GM21528 (cell line): ENCODE measurements around the gene RPTOR.
"Not testable (repeated sequence)": the region's sequence is repeated elsewhere in the genome, so short reads cannot be mapped to it uniquely, and the experiment has no call there.

ENCODE experiments used
- ATAC-seq: cut with Tn5 transposase; IDR thresholded peaks from one replicate; pipeline ENCODE4 v1.9.1; 2021; ENCODE audit warnings: mild to moderate bottlenecking, moderate library complexity; ENCODE audit not compliant: unreplicated experiment, low FRiP score

Gene RPTOR

DNA sequence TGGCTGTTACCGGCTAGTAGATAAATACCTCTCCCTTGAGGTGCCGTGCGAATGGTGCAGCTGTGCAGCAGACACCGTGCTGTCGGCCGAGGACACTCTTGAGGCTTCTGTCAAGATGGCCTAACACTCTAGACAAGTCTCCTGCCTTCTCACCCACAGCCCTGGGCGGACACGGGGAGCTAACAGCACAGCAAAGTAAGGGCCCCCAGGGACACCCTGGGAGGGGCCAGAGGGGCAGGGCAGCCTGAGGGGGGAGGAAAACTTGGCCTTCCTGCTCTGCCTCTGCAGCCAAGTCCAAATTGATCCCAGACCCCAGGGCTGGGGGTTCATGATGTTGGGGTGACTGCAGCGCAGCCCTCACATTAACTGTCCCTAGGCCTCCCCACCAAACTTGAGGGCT is 210.2 kb downstream of the RPTOR start:
- ATAC-seq = no peak

DNA sequence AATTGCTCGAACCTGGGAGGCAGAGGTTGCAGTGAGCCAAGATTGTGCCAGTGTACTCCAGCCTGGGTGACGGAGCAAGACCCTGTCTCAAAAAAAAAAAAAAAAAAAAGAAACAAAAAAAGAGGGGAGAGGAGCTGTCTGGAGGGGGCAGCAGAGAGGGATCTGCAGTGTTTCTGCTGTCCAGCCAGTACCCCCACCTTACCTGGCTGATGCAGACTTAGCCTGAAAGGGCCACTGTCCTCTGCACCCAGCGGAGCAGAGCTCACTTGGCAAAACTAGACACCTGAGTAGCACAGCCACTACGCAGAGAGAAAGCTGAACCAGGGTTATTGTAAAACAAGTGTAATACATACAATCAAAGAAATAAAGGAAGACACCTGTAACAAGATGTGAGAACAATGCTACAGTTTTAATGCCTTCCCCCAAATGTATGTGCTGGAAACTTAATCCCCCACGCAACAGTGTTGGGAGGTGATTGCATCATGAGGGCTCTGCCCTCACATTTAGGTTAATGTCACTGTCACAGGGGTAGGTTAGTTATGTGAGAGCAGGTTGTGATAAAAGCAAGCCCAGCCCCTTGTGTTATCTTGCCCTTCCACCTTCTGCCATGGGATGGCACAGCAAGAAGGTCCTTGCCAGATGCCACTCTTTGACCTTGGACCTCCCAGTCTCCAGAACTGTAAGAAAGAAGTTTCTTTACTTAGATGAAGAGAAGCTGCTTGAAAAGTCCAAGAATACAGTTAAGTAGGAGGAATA is 211.2 kb downstream of the RPTOR start:
- no peak for ATAC-seq

DNA sequence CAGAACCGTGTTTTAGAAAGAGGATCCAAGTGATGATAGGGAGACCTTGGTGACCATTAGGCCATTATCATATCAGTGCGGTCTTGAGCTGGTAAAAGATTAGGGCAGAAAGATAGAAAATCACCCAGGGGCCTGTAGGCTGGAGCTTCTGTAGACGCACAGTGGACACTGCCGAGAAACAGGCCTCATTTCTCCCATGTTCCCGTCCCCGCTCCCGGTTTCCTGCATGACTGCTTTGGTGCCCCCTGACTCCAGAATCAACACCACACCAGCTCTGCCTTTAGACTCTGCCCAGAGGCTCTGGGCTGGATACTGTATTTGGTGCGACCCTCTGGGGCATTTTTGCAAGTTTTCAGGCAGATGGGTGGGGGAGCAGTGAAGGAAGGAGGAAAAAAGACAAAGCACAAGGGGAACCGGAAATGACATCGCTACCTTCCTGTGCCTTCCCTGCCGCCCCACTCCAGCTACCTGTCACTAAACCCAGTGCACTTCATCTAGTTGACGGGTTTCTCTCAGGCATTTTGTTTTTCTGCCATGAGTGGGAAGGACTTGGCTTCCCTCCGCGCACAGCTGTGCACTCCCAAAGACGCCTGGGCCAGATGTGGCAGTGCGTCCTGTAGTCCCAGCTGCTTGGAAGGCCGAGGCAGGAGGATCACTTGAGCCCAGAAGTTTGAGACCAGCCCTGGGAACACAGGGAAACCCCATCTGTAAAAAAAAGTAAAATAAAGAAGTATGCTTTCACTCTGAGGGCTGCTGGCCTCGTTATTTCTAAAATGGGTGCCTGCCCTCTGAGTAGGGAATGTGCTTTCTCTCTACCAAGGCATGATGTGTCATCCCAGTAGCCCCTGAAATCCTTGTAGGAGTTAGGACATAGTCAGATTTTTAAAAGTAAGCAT is 214.1 kb downstream of the RPTOR start:
- ATAC-seq = no peak

- ATAC-seq = no peak
Observed at GRCh38 chr17:80759377-80759673, 214.7 kb downstream of the RPTOR start.

DNA sequence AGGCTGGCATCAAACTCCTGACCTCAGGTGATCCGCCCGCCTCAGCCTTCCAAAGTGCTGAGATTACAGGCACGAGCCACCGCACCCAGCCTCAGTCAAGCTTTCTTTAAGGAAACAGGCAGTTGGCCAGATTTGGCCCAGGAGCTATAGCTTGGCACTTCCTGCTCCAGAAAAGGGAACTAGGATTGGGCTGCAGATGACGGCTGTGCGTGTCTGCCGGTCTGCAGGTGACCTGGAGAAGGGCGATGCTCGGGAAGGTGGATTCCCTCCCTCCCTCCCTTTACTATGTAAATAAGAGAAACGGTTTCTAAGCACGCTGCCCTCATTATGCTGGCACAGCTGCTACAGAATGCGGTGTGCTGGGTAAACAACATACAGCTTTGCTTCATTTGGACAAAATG is 215.9 kb downstream of the RPTOR start:
- no peak for ATAC-seq

GRCh38 chr17:80761110-80761871 is 216.7 kb downstream of the RPTOR start:
- no peak for ATAC-seq

GRCh38 chr17:80762076-80762475 is 217.4 kb downstream of the RPTOR start:
- no peak for ATAC-seq

DNA sequence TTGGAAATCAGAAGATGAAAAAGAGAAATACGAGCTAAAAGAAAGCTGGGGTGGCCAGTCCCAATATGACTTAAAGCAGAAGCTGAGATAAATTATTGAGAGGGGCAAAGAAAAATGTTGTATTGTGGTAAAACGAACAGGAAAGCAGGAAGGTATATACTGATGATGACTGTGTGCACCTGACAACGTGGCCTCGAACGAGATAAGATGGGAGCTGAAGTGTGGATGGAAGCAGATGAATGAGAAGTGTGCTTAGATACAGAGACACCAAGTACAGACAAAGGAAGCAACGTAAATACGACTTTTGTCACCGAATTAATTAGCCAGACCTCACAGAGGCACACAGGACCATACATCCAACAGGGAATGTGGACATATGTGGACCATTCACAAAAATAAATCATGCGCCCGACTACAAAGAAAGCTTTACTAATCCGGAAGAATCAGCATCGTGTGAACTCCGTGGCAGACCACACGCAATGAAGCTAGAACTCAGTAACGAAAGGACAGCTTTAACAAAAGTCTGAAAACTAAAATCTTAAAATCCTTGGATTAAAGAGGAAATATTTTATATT is 218.7 kb downstream of the RPTOR start:
- ATAC-seq = no peak

DNA sequence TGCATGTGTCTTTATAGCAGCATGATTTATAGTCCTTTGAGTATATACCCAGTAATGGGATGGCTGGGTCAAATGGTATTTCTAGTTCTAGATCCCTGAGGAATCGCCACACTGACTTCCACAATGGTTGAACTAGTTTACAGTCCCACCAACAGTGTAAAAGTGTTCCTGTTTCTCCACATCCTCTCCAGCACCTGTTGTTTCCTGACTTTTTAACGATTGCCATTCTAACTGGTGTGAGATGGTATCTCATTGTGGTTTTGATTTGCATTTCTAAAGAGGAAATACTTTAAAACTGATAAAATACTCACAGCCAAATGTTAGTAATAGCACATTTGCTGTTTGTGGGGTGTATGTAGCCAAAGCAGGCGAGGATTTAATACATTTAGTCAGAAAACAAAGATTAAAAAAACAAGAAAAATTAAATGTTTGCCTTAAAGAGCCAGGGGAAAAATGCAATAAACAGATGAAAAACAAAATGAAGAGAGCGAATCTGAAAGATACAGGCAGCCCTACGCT is 220.0 kb downstream of the RPTOR start:
- ATAC-seq = not testable (repeated sequence)

- no peak for ATAC-seq
Observed at GRCh38 chr17:80765241-80765961, 220.8 kb downstream of the RPTOR start.

GRCh38 chr17:80766290-80766855 is 221.7 kb downstream of the RPTOR start:
- ATAC-seq = no peak

GRCh38 chr17:80768389-80768788 is 223.8 kb downstream of the RPTOR start:
- no peak for ATAC-seq

DNA sequence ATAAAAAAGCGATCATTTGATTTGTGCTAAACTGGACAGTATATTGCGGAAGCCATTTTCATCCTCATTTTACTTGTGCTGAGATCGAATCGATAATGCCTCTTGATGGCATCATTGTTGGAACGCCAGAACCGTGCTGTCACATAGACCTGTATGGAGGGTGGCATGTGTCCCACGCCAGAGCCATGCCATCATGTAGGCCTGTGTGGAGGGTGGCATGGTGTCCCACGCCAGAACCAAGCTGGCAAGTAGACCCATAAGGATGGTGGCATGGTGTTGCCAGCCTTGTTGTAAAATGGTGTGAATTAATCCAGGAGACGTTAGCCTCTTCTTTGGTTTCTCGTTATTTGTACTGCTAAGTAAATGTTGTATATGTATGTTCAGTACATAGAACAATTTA is 224.3 kb downstream of the RPTOR start:
- no peak for ATAC-seq

- ATAC-seq = no peak
Observed at GRCh38 chr17:80769516-80769915, 224.9 kb downstream of the RPTOR start.

DNA sequence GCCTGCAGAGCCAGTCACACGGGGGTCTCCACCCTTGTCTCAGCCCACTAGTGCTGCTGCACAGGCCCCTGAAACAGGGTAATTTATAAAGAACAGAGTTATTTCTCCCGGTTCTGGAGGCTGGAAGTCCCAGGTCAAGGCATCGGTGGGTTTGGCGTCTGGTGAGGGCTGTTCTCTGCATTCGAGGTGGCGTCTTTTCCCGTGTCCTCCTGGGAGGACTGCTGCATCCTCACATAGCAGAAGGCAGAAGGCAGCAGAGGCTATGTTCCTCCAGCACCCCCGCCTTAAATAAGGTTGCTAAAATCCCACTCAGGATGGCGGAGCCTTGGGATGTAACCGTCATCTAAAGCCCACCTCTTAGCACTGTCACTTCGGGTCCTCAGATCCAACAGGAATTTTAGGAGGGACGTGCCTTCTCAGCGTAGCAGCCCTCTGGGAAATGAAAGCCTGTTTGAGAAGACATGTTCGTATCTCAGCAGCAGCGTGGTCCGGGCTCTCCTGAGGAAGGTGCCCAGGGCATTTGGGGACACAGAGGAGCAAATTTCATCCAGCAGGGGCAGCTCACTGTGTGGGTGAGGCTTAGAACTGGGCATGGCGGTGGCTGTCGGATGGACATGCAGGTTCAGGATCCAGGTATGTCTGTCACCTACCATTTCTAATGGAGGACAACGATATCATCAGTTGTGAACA is 225.4 kb downstream of the RPTOR start:
- no peak for ATAC-seq

DNA sequence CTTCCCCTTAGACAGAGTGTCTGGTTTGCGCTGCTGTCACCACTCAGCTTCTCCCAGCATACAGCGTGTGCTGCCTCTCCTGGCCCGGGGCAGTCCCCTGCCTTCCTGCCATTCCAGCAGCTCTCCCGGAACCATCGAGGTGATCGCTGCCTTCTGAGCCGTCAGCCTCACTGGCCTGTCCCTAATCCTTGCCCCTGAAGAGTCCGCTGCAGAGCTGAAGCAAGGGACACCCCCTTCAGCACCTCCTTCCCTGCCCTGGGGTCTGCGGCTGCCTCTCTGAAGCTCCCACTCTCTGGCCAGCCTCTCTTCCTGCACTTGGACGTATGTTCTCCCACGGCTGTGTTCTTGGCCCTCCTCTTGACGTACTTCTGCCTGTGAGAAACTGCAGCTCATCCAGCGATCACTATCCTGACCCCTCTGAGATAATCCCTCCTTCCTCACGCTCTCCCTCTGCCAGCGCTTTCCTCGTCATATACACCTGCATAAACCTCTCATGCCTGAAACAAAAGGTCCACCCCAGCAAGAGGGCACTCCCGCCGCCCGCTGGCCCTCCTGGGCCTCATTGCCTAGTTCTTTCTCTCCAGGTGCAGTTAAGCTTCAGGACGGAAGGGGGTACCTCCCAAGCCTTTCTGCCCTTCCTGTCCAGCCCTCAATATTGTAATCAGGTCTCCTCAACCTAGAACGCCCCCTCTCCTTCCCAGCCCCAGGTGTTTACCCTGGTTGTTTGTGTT is 226.4 kb downstream of the RPTOR start:
- no peak for ATAC-seq

DNA sequence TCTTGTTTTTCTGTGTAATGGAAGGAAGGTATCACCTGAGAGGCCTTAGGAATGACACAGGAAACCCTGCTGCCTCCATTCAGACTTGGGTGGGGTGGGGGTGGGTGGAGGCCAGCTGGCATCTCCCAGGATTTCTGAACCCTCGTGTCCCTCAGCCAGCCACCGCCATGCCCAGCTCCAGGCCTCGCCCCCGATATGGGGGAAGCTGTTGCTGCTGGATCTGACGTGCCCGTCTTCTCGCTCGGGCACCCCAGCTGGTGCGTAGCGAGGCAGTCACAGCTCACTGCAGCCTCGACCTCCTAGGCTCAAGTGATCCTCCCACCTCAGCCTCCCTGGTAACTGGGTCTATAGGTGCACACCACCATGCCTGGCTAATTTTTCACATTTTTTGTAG is 227.0 kb downstream of the RPTOR start:
- no peak for ATAC-seq

- no peak for ATAC-seq
Observed at GRCh38 chr17:80772906-80773242, 228.2 kb downstream of the RPTOR start.
